HEK293 (cell line): ENCODE measurements around the gene PCDH15.

Source experiments
- CTCF ChIA-PET: fragments of 350-600 bp; formaldehyde crosslinking; extraction: SDS; loops from one replicate; lab custom pipeline; 2021; ENCODE audit warnings: antibody characterized with exemption; lab: Yijun Ruan, JAX
- POLR2A ChIA-PET: fragments of 300-600 bp; formaldehyde crosslinking; extraction: SDS; loops from one replicate; lab custom pipeline; 2020; ENCODE audit warnings: antibody characterized with exemption, inconsistent platforms; lab: Yijun Ruan, JAX
- H3K27ac ChIP-seq: fragments of 200-500 bp; sonication (Bioruptor generic); 2 replicates; pipeline ENCODE4 v1.5.1; 2014; ENCODE audit warnings: low read depth, low read length, control low read depth, inconsistent platforms; ENCODE audit errors: extremely low read depth
- H3K36me3 ChIP-seq, 2 experiments: fragments of 200-500 bp in 1 of 2; sonication (Bioruptor generic) in 1 of 2; 1 replicate in 1 of 2; 2 replicates in 1 of 2; pipeline ENCODE4 v1.5.1; 2014 to 2017; ENCODE audit warnings: inconsistent platforms in 2 of 2, low read length in 2 of 2; ENCODE audit not compliant: control insufficient read depth in 2 of 2, insufficient read depth in 1 of 2
- H3K4me1 ChIP-seq: fragments of 200-500 bp; sonication (Bioruptor generic); 2 replicates; pipeline ENCODE4 v1.5.1; 2014; ENCODE audit warnings: mild to moderate bottlenecking, low read length, inconsistent platforms; ENCODE audit not compliant: control insufficient read depth, insufficient read depth
- H3K4me3 ChIP-seq: 2 replicates; pipeline ENCODE4 v1.5.1; 2011; ENCODE audit warnings: low read depth, mild to moderate bottlenecking, control low read depth, low read length, moderate library complexity
- H3K9me3 ChIP-seq: fragments of 200-500 bp; sonication (Bioruptor generic); 2 replicates; pipeline ENCODE4 v1.5.1; 2014; ENCODE audit warnings: low read depth, low read length, inconsistent platforms; ENCODE audit not compliant: control insufficient read depth, insufficient read depth
- HOXA7 ChIP-seq: sonication (generic); formaldehyde crosslinking; IDR thresholded peaks from 2 replicates; pipeline ENCODE4 v1.8.1; 2022; ENCODE audit warnings: missing genetic modification reagents, borderline replicate concordance
- IKZF3 ChIP-seq: fragments of 450-650 bp; IDR thresholded peaks from 2 replicates; pipeline ENCODE4 v1.5.0; 2018; ENCODE audit warnings: missing biosample characterization, mild to moderate bottlenecking, missing genetic modification characterization, moderate library complexity
- ZBTB7A ChIP-seq: fragments of 450-650 bp; formaldehyde crosslinking; IDR thresholded peaks from 2 replicates; pipeline ENCODE4 v1.5.1; 2016; ENCODE audit warnings: low read depth, missing biosample characterization, missing genetic modification characterization
- ZIC2 ChIP-seq: fragments of 450-650 bp; formaldehyde crosslinking; IDR thresholded peaks from 2 replicates; pipeline ENCODE4 v1.5.1; 2016; ENCODE audit warnings: missing biosample characterization, missing genetic modification characterization
- ZNF146 ChIP-seq: fragments of 450-650 bp; formaldehyde crosslinking; IDR thresholded peaks from 2 replicates; pipeline ENCODE4 v1.5.1; 2016; ENCODE audit warnings: missing biosample characterization, missing genetic modification characterization
- ZNF311 ChIP-seq: fragments of 450-650 bp; formaldehyde crosslinking; IDR thresholded peaks from 2 replicates; pipeline ENCODE4 v1.5.1; 2017; ENCODE audit warnings: missing biosample characterization, missing genetic modification characterization, borderline replicate concordance
- ZNF324 ChIP-seq: fragments of 450-650 bp; formaldehyde crosslinking; IDR thresholded peaks from 2 replicates; pipeline ENCODE4 v1.5.1; 2016; ENCODE audit warnings: missing biosample characterization, missing genetic modification characterization
- ZNF354C ChIP-seq: fragments of 450-650 bp; formaldehyde crosslinking; IDR thresholded peaks from 2 replicates; pipeline ENCODE4 v1.5.1; 2016; ENCODE audit warnings: missing biosample characterization, missing genetic modification characterization, low read depth, borderline replicate concordance
- ZNF416 ChIP-seq: fragments of 450-650 bp; formaldehyde crosslinking; IDR thresholded peaks from 2 replicates; pipeline ENCODE4 v1.5.1; 2016; ENCODE audit warnings: missing biosample characterization, missing genetic modification characterization
- ZNF423 ChIP-seq: fragments of 450-650 bp; formaldehyde crosslinking; IDR thresholded peaks from 2 replicates; pipeline ENCODE4 v1.5.1; 2016; ENCODE audit warnings: missing biosample characterization, missing genetic modification characterization
- ZNF544 ChIP-seq: fragments of 450-650 bp; formaldehyde crosslinking; IDR thresholded peaks from 2 replicates; pipeline ENCODE4 v1.5.0; 2017; ENCODE audit warnings: missing biosample characterization, missing genetic modification characterization
- ZNF629 ChIP-seq: fragments of 450-650 bp; formaldehyde crosslinking; IDR thresholded peaks from 2 replicates; pipeline ENCODE4 v1.5.1; 2017; ENCODE audit warnings: missing biosample characterization, missing genetic modification characterization
- ZNF843 ChIP-seq: fragments of 450-650 bp; formaldehyde crosslinking; IDR thresholded peaks from 2 replicates; pipeline ENCODE4 v1.5.1; 2016; ENCODE audit warnings: missing biosample characterization, missing genetic modification characterization
- TF ChIP-seq, protein P1 (sequence below): sonication (generic); formaldehyde crosslinking; IDR thresholded peaks from 2 replicates; pipeline ENCODE4 v1.8.1; 2022; ENCODE audit warnings: mild to moderate bottlenecking, moderate library complexity, missing genetic modification reagents
- TF ChIP-seq, protein P2 (sequence below): fragments of 450-650 bp; formaldehyde crosslinking; IDR thresholded peaks from 2 replicates; pipeline ENCODE4 v1.5.1; 2016; ENCODE audit warnings: missing biosample characterization, missing genetic modification characterization
- TF ChIP-seq, protein P3 (sequence below): fragments of 450-650 bp; formaldehyde crosslinking; IDR thresholded peaks from 2 replicates; pipeline ENCODE4 v1.5.1; 2016; ENCODE audit warnings: missing biosample characterization, missing genetic modification characterization
- TF ChIP-seq, protein P4 (sequence below): fragments of 450-650 bp; formaldehyde crosslinking; IDR thresholded peaks from 2 replicates; pipeline ENCODE4 v1.5.1; 2016; ENCODE audit warnings: missing biosample characterization, missing genetic modification characterization
- TF ChIP-seq, protein P5 (sequence below): fragments of 450-650 bp; formaldehyde crosslinking; IDR thresholded peaks from 2 replicates; pipeline ENCODE4 v1.5.1; 2016; ENCODE audit warnings: missing biosample characterization, missing genetic modification characterization
- TF ChIP-seq, protein P6 (sequence below): fragments of 450-650 bp; formaldehyde crosslinking; IDR thresholded peaks from 2 replicates; pipeline ENCODE4 v1.5.1; 2016; ENCODE audit warnings: missing biosample characterization, missing genetic modification characterization
- TF ChIP-seq, protein P7 (sequence below): IDR thresholded peaks from 2 replicates; pipeline ENCODE4 v1.6.1; 2011; ENCODE audit warnings: mild to moderate bottlenecking, low read depth, low read length, borderline replicate concordance
- TF ChIP-seq, protein P8 (sequence below): fragments of 450-650 bp; formaldehyde crosslinking; conservative IDR thresholded peaks from 2 replicates; pipeline ENCODE4 v1.5.1; 2016; ENCODE audit warnings: low read depth, missing biosample characterization, missing genetic modification characterization

The PCDH15 gene

DNA sequence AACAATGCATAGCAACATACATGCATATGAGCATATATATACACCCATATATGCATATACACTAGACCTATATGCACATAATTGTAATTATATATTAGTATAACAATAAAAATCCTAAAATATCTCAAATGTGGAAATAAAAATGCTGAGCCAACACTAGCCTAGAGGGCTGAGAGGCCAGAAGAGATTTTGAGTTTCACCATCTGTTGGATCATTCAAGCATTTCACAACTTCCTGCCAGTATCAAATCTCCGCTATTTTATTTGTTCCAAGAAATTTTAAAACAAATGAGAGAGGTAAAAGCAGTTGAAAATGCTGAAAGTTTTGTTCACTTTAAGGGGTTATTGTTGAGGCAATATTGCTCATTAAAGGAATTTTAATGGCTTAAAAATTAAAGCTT, 187.0 kb downstream of the PCDH15 start:
- TF ChIP-seq ZIC2 (tag by site-specific recombination) (no peak), ZNF146 (tag by site-specific recombination) (no peak), ZNF311 (no peak), ZNF423 (tag by site-specific recombination) (no peak), IKZF3 (tag by site-specific recombination) (no peak), ZBTB7A (no peak), ZNF354C (tag by site-specific recombination) (no peak), ZNF843 (tag by site-specific recombination) (no peak), ZNF544 (tag by site-specific recombination) (no peak)
- TF ChIP-seq, protein P1, sequence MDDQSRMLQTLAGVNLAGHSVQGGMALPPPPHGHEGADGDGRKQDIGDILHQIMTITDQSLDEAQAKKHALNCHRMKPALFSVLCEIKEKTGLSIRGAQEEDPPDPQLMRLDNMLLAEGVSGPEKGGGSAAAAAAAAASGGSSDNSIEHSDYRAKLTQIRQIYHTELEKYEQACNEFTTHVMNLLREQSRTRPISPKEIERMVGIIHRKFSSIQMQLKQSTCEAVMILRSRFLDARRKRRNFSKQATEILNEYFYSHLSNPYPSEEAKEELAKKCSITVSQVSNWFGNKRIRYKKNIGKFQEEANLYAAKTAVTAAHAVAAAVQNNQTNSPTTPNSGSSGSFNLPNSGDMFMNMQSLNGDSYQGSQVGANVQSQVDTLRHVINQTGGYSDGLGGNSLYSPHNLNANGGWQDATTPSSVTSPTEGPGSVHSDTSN (CRISPR knock-in tag) = no peak
- TF ChIP-seq, protein P2, sequence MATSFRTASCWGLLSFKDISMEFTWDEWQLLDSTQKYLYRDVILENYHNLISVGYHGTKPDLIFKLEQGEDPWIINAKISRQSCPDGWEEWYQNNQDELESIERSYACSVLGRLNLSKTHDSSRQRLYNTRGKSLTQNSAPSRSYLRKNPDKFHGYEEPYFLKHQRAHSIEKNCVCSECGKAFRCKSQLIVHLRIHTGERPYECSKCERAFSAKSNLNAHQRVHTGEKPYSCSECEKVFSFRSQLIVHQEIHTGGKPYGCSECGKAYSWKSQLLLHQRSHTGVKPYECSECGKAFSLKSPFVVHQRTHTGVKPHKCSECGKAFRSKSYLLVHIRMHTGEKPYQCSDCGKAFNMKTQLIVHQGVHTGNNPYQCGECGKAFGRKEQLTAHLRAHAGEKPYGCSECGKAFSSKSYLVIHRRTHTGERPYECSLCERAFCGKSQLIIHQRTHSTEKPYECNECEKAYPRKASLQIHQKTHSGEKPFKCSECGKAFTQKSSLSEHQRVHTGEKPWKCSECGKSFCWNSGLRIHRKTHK (tag by site-specific recombination) = no peak
- TF ChIP-seq, protein P3, sequence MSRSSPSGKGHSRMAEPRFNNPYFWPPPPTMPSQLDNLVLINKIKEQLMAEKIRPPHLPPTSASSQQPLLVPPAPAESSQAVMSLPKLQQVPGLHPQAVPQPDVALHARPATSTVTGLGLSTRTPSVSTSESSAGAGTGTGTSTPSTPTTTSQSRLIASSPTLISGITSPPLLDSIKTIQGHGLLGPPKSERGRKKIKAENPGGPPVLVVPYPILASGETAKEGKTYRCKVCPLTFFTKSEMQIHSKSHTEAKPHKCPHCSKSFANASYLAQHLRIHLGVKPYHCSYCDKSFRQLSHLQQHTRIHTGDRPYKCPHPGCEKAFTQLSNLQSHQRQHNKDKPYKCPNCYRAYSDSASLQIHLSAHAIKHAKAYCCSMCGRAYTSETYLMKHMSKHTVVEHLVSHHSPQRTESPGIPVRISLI (tag by site-specific recombination) = no peak
- TF ChIP-seq, protein P4, sequence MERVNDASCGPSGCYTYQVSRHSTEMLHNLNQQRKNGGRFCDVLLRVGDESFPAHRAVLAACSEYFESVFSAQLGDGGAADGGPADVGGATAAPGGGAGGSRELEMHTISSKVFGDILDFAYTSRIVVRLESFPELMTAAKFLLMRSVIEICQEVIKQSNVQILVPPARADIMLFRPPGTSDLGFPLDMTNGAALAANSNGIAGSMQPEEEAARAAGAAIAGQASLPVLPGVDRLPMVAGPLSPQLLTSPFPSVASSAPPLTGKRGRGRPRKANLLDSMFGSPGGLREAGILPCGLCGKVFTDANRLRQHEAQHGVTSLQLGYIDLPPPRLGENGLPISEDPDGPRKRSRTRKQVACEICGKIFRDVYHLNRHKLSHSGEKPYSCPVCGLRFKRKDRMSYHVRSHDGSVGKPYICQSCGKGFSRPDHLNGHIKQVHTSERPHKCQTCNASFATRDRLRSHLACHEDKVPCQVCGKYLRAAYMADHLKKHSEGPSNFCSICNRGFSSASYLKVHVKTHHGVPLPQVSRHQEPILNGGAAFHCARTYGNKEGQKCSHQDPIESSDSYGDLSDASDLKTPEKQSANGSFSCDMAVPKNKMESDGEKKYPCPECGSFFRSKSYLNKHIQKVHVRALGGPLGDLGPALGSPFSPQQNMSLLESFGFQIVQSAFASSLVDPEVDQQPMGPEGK (tag by site-specific recombination) = no peak
- CTCF ChIA-PET = no interaction called here
- Histone ChIP-seq H3K4me3 (no peak overlapping the region), H3K36me3 (no peaks in the 10 kb centered on the region), H3K27ac (no peak overlapping the region), H3K4me1 (no peaks in the 10 kb centered on the region), H3K9me3 (no peaks in the 10 kb centered on the region)
- POLR2A ChIA-PET = no interaction called here

DNA sequence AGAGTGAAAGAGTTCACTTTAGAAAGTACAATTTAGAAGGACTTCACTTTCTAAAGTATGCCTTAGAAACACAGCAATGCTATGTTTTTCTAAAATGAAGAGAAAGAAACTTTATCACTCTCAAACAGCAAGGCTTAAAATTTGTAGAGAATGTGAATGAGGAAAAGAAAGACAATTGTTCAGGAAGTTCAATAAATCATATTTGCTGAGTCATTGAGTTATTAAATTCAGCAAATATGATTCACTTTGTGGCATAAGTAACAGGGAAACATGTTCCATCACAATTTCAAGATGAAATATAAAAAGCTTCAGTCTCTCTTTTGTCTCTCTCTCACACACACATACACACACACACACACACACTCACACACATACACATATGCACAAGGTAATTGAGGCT, 187.9 kb downstream of the PCDH15 start:
- ChIA-PET CTCF (no interaction called here), POLR2A (no interaction called here)
- Histone ChIP-seq H3K4me3 (no peak overlapping the region), H3K27ac (no peak overlapping the region), H3K9me3 (no peaks in the 10 kb centered on the region), H3K4me1 (no peaks in the 10 kb centered on the region), H3K36me3 (no peaks in the 10 kb centered on the region)
- TF ChIP-seq ZNF324 (tag by site-specific recombination) (no peak), HOXA7 (CRISPR knock-in tag) (no peak), ZNF416 (tag by site-specific recombination) (no peak), ZNF629 (tag by site-specific recombination) (no peak)
- TF ChIP-seq, protein P5, sequence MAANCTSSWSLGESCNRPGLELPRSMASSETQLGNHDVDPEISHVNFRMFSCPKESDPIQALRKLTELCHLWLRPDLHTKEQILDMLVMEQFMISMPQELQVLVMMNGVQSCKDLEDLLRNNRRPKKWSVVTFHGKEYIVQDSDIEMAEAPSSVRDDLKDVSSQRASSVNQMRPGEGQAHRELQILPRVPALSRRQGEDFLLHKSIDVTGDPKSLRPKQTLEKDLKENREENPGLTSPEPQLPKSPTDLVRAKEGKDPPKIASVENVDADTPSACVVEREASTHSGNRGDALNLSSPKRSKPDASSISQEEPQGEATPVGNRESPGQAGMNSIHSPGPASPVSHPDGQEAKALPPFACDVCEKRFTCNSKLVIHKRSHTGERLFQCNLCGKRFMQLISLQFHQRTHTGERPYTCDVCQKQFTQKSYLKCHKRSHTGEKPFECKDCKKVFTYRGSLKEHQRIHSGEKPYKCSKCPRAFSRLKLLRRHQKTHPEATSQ (tag by site-specific recombination) = no peak
- TF ChIP-seq, protein P6, sequence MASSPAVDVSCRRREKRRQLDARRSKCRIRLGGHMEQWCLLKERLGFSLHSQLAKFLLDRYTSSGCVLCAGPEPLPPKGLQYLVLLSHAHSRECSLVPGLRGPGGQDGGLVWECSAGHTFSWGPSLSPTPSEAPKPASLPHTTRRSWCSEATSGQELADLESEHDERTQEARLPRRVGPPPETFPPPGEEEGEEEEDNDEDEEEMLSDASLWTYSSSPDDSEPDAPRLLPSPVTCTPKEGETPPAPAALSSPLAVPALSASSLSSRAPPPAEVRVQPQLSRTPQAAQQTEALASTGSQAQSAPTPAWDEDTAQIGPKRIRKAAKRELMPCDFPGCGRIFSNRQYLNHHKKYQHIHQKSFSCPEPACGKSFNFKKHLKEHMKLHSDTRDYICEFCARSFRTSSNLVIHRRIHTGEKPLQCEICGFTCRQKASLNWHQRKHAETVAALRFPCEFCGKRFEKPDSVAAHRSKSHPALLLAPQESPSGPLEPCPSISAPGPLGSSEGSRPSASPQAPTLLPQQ (tag by site-specific recombination) = no peak
- TF ChIP-seq, protein P7, sequence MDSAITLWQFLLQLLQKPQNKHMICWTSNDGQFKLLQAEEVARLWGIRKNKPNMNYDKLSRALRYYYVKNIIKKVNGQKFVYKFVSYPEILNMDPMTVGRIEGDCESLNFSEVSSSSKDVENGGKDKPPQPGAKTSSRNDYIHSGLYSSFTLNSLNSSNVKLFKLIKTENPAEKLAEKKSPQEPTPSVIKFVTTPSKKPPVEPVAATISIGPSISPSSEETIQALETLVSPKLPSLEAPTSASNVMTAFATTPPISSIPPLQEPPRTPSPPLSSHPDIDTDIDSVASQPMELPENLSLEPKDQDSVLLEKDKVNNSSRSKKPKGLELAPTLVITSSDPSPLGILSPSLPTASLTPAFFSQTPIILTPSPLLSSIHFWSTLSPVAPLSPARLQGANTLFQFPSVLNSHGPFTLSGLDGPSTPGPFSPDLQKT = no peak
- TF ChIP-seq, protein P8, sequence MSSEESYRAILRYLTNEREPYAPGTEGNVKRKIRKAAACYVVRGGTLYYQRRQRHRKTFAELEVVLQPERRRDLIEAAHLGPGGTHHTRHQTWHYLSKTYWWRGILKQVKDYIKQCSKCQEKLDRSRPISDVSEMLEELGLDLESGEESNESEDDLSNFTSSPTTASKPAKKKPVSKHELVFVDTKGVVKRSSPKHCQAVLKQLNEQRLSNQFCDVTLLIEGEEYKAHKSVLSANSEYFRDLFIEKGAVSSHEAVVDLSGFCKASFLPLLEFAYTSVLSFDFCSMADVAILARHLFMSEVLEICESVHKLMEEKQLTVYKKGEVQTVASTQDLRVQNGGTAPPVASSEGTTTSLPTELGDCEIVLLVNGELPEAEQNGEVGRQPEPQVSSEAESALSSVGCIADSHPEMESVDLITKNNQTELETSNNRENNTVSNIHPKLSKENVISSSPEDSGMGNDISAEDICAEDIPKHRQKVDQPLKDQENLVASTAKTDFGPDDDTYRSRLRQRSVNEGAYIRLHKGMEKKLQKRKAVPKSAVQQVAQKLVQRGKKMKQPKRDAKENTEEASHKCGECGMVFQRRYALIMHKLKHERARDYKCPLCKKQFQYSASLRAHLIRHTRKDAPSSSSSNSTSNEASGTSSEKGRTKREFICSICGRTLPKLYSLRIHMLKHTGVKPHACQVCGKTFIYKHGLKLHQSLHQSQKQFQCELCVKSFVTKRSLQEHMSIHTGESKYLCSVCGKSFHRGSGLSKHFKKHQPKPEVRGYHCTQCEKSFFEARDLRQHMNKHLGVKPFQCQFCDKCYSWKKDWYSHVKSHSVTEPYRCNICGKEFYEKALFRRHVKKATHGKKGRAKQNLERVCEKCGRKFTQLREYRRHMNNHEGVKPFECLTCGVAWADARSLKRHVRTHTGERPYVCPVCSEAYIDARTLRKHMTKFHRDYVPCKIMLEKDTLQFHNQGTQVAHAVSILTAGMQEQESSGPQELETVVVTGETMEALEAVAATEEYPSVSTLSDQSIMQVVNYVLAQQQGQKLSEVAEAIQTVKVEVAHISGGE (tag by site-specific recombination) = no peak
